HL-60 (cell line): Measurements from ENCODE around the gene KYAT1.

Source experiments
- DNase-seq, 2 experiments: peaks; one replicate each; pipeline ENCODE4 v3.0.0-alpha.2; 2010 to 2020; ENCODE audit warnings: low read depth in 1 of 2, low spot score in 1 of 2
- H3K27ac ChIP-seq: fragments of 250-450 bp; sonication (Bioruptor Pico); replicated peaks from 2 replicates; pipeline ENCODE4 v1.5.1; 2020; ENCODE audit warnings: mild to moderate bottlenecking, moderate library complexity
- H3K27me3 ChIP-seq: fragments of 250-450 bp; sonication (Bioruptor Pico); 2 replicates; pipeline ENCODE4 v1.5.1; 2021; ENCODE audit warnings: mild to moderate bottlenecking, moderate library complexity; ENCODE audit not compliant: insufficient read depth, poor library complexity, severe bottlenecking
- H3K4me3 ChIP-seq: replicated peaks from 2 replicates; pipeline ENCODE4 v1.5.1; 2011; ENCODE audit warnings: mild to moderate bottlenecking, control low read depth, low read length; ENCODE audit not compliant: insufficient read depth
- CTCF ChIP-seq: IDR thresholded peaks from one replicate; pipeline ENCODE4 v1.5.1; 2011; ENCODE audit warnings: low read length, control low read depth, inconsistent platforms; ENCODE audit not compliant: insufficient read depth
- GABPA ChIP-seq: IDR thresholded peaks from 2 replicates; pipeline ENCODE4 v1.6.1; 2012; ENCODE audit warnings: low read depth
- POLR2AphosphoS5 ChIP-seq: IDR thresholded peaks from 2 replicates; pipeline ENCODE4 v1.6.1; 2012; ENCODE audit warnings: low read depth
- REST ChIP-seq: IDR thresholded peaks from 2 replicates; pipeline ENCODE4 v1.6.1; 2012; ENCODE audit warnings: low read depth; ENCODE audit not compliant: insufficient replicate concordance
- SPI1 ChIP-seq: IDR thresholded peaks from 2 replicates; pipeline ENCODE4 v1.6.1; 2012; ENCODE audit warnings: low read depth, mild to moderate bottlenecking, borderline replicate concordance

Gene KYAT1

GRCh38 chr9:128895556-128895955, 13.8 kb upstream of the KYAT1 start:
- Histone ChIP-seq H3K4me3 (no peak overlapping the region), H3K27me3 (no peaks in the 10 kb centered on the region), H3K27ac (no peak overlapping the region)
- TF ChIP-seq POLR2AphosphoS5: no peak
- TF ChIP-seq CTCF: no peak
- TF ChIP-seq SPI1: no peak
- no peak for TF ChIP-seq GABPA
- TF ChIP-seq REST: no peak
- no peak for DNase-seq

- H3K27ac ChIP-seq: no peak overlapping the region
- no peak overlapping the region for H3K4me3 ChIP-seq
- DNase-seq: no peak
- no peaks in the 10 kb centered on the region for H3K27me3 ChIP-seq
- TF ChIP-seq REST (no peak), POLR2AphosphoS5 (no peak), SPI1 (no peak), GABPA (no peak), CTCF (no peak)
Measured at GRCh38 chr9:128894764-128895163, 13.0 kb upstream of the KYAT1 start.

GRCh38 chr9:128893354-128893753, 11.6 kb upstream of the KYAT1 start:
- Histone ChIP-seq H3K27ac (no peak overlapping the region), H3K4me3 (no peak overlapping the region), H3K27me3 (no peaks in the 10 kb centered on the region)
- TF ChIP-seq CTCF: no peak
- no peak for TF ChIP-seq SPI1
- TF ChIP-seq GABPA: no peak
- no peak for TF ChIP-seq REST
- no peak for TF ChIP-seq POLR2AphosphoS5
- no peak for DNase-seq
